ENCODE data around the gene ZBTB7C.

Gene ZBTB7C

DNA sequence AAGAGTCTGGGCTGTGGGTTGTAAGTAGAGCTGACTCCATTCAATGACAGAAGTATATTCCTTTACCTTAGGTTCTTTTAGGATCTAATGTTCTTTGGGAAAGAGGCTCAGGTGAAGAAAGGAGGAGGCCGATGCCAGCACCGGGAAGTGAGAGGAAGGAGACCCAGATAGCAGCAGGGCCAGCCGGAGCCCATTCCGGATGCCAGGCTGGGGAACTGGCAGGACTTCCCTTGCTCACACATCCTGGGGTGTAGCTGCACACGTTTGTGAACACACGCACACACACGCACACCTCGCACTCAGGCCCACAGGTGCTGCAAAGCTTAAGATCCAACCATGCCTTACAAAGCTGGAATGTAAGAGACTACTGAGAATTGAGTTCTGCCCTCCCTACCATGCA is 383.0 kb downstream of the ZBTB7C start:
- TF ChIP-seq, protein P1, sequence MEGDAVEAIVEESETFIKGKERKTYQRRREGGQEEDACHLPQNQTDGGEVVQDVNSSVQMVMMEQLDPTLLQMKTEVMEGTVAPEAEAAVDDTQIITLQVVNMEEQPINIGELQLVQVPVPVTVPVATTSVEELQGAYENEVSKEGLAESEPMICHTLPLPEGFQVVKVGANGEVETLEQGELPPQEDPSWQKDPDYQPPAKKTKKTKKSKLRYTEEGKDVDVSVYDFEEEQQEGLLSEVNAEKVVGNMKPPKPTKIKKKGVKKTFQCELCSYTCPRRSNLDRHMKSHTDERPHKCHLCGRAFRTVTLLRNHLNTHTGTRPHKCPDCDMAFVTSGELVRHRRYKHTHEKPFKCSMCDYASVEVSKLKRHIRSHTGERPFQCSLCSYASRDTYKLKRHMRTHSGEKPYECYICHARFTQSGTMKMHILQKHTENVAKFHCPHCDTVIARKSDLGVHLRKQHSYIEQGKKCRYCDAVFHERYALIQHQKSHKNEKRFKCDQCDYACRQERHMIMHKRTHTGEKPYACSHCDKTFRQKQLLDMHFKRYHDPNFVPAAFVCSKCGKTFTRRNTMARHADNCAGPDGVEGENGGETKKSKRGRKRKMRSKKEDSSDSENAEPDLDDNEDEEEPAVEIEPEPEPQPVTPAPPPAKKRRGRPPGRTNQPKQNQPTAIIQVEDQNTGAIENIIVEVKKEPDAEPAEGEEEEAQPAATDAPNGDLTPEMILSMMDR (conservative IDR thresholded peaks at IDR 0.05; ENCODE audit: low read length) = no peak
- no peak for DNase-seq (ENCODE audit: low read depth)
- H3K4me3 ChIP-seq (ENCODE audit: low read length) = no peak overlapping the region

DNA sequence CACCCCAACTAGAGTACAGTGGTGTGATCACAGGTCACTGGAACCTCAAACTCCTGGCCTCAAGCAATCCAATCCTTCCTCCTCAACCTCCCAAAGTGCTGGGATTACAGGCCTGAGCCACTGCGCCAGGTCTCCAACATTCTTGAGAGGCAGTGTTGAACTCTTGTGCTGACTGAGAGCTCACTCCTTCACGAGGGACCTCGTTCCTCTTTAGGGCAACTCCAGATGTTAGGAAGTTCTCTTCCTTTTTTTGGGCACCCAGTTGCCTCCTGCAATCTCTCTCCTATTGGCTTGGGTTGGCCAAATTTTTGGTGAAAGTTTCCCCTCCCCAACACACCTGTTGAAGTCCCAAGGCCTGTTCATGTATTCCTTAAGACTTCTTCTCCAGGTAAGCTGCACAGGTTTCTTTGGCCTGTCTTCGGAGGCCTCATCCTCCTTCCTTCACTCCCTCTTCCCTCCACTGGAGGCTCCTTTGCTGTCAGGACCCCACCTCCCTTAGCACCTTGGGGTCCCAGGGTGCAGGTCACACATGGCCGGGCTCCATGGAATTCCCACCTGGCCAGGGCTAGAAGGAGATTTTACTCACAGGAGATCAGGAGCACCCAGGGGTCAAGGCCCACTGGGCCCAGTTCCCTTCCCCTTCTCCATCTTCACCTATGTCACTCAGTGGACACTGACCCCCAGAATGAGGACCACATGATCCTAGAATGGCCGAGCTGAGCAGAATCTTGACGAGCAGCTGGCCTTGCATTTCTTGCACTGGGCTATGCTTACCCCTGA is 384.1 kb downstream of the ZBTB7C start:
- no peak overlapping the region for H3K4me3 ChIP-seq (ENCODE audit: low read length)
- TF ChIP-seq, protein P1 (conservative IDR thresholded peaks at IDR 0.05; ENCODE audit: low read length) = no peak
- DNase-seq (ENCODE audit: low read depth) = no peak

DNA sequence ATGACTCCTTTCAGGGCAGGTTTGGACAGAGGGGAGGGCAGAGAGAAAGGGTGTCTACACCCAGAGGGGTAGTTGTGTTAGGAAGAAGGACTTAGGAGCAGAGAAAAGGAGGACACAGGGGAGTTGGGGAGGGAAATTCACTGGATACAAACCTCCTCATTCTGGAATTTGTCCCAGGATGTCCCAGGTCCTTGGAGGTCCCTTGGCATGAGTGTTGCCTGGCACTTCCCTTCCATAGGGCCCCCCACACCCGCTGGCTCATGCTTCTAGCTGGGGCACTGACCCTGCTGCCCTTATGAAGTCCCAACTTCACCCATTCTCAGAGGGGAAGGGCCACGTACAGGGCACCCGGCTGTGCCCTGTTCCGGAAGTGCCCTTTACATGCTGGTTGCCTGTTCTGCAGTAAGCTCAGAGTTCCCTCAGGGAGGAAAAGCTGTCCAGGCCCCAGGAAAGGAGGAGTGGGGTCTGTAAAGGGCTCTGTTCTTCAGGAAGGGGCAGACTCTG is 385.1 kb downstream of the ZBTB7C start:
- TF ChIP-seq, protein P1 (conservative IDR thresholded peaks at IDR 0.05; ENCODE audit: low read length) = no peak
- H3K4me3 ChIP-seq (ENCODE audit: low read length) = no peak overlapping the region
- DNase-seq (ENCODE audit: low read depth) = no peak

DNA sequence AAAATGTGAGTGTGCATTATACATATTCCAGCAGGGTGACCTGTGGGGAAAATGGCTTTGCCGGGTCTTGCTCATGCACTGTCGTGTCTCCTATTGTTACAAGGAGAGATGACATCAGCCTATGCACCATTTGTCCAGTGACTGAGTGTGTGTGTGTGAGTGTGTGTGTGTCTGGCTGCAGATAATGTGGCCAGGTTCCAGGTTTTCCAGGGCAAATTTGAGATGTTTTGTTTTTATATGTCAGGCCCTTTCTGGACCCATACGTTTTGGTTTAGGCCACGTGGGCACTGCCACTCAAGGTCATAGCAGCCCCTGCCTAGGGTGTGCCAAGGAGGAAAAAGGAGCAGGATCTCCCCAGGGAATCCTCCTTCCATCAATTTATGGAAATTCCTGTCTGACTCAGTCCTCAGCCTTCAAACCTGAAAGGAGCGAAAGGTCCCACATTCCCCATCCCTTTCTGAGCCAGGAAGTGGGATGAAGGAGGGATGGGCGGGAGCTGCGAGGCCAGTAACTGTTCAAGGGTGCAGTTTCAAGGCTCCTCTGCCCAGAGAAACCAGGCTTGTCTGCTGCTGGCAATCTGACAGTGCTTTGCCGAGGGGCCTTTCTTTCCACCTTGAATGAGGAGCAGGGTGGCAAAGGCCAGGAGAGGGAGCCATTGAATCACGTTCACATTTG is 385.7 kb downstream of the ZBTB7C start:
- peak; percentile 43 for DNase-seq (ENCODE audit: low read depth)
- no peak overlapping the region for H3K4me3 ChIP-seq (ENCODE audit: low read length)
- TF ChIP-seq, protein P1 (conservative IDR thresholded peaks at IDR 0.05; ENCODE audit: low read length) = peak; percentile 36

DNA sequence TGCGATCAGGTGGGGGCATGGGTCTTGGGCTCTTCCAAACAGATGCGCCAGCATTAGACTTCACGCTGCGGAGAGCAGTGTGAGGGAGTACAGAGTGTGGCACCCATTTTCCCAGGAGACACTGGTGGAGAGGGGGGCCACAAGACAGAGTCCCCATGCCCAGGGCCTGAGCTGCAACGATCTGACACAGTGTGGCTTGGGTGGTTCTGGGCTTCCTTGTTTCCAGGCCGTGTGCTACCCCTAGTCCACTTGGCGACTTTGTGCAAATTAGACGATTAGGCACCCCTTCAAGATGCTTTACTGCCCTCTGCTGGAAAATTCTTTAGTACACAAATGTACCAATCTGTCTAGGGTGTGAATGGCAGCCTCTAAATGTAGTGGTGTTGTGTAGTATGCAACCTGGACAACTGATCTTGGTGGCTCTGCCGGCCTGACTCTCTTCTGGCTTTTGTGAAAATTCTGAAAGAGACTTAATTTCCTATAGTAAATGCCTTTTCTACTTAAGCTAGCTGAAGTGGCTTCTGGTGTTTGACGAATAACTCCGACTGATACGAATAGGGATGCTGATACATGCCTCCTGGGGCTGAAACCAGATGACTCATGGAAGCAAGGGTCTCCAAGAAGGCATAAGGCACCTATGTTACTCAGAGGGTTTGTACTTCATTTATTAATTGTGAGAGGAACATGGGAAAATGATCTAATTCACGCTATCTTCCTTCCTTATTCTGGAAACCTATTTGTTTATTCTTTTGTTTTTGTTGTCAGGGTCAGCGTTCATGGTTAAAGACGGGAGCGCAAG is 386.5 kb downstream of the ZBTB7C start:
- peak; percentile 59 for DNase-seq (ENCODE audit: low read depth)
- H3K4me3 ChIP-seq (ENCODE audit: low read length) = no peak overlapping the region
- TF ChIP-seq, protein P1 (conservative IDR thresholded peaks at IDR 0.05; ENCODE audit: low read length) = peak; percentile 69

DNA sequence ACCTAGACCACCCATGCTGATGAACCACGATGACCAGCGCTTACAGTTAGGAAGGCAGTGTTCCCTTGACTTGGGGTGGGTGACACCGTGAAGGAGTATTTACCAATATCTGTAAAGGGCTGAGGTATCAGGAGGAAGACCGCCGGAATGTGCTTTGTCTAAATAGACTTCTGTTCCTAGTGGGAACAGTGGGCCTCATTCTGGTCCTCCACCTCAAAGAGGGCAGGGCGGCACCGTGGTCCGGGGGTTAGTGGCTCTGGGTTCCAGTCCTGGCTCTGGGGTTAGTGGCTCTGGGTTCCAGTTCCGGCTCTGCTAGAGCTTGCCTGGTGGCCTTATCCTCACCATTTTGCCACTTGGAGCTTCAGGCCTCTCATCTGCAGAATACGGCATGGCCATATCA is 387.2 kb downstream of the ZBTB7C start:
- TF ChIP-seq, protein P1 (conservative IDR thresholded peaks at IDR 0.05; ENCODE audit: low read length) = no peak
- DNase-seq (ENCODE audit: low read depth) = no peak
- H3K4me3 ChIP-seq (ENCODE audit: low read length) = no peak overlapping the region

Measured in AG10803 (cell line).